ENCODE results near the gene EYA3. TPM values are rescaled to one million over a fixed set of nuclear protein-coding genes. Genes with fewer than 3 reads are reported as not detected.

Gene EYA3
- 18.5 TPM for total RNA-seq
- 1 to 10 TPM; 3.0 to 5.6 (median 3.7) TPM for polyA plus RNA-seq

DNA sequence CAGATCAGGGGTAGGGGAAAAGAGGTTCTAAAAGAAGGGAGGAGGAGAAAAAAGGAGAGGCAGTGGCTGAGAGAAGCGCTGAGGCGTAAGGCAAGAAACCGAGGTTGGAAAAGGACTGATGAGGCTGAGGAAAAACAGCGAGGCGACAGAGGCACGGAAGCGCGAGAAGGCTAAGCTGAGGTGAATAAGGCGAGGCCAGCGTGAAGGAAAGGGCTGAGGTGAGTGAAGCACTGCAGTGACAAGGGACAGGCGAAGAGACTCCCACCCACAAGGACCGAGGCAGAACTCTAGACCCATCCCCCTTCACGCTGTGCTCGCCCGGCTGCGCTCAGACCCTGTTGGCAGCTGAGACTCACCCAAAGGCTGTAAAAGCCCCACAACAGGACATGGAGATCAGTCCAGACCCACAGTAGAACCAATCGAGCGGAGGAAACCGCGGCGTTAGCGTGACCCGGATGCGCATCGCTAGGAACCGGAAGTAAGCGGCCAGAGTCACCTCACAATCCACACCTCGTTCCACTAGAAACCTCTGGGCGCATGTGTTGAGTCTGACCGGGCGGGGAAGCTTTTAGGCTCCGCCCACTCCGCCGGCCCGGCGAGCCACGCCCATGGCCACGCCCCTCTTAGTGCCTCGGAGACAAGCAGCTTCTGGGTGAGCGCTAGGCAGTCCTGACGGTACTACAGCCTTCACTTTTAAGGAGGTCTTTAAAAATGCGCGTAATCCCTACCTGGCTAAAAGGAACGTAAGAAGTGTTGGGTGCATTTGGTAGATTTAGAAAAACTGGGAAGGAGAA is at the start of gene EYA3:
Gene EYA3, minus strand, starts transcription at position 443 of the 794 bp plus-strand sequence. CDS start 30,584 bp downstream, outside the sequence.
- Mint-ChIP-seq H3K36me3 (no peaks in the 10 kb centered on the region), H3K27me3 (no peaks in the 10 kb centered on the region), H3K4me3 (peak within 1 kb of the TSS; percentile 90 to 99 (median 96)), H3K27ac (peak within 1 kb of the TSS; percentile 89 to 98 (median 97)), H3K4me1 (peaks cover 23 to 56% (median 38%) of the 10 kb centered on the region in 4 donors), H3K9me3 (no peaks in the 10 kb centered on the region)
- Histone ChIP-seq H3K4me3 (ENCODE audit: low read depth, low read length) (peak within 1 kb of the TSS; percentile 91), H3K27ac (ENCODE audit: insufficient read depth, low read length, poor library complexity, severe bottlenecking) (peak within 1 kb of the TSS; percentile 86), H3K9me3 (ENCODE audit: control insufficient read depth in 2 of 2, low read length in 2 of 2) (no peaks in the 10 kb centered on the region), H3K27me3 (ENCODE audit: control insufficient read depth, insufficient read depth, low read length) (peaks cover 2% of the 10 kb centered on the region), H3K36me3 (ENCODE audit: control insufficient read depth, insufficient read depth, low read length) (no peaks in the 10 kb centered on the region), H3K4me1 (ENCODE audit: control insufficient read depth, insufficient read depth, low read length, poor library complexity, severe bottlenecking) (peaks cover 26% of the 10 kb centered on the region)
- peak; percentile 95 to 96 for ATAC-seq (ENCODE audit: low read depth in 2 of 2)
- DNase-seq = peak; percentile 98 to 99 (median 99)

DNA sequence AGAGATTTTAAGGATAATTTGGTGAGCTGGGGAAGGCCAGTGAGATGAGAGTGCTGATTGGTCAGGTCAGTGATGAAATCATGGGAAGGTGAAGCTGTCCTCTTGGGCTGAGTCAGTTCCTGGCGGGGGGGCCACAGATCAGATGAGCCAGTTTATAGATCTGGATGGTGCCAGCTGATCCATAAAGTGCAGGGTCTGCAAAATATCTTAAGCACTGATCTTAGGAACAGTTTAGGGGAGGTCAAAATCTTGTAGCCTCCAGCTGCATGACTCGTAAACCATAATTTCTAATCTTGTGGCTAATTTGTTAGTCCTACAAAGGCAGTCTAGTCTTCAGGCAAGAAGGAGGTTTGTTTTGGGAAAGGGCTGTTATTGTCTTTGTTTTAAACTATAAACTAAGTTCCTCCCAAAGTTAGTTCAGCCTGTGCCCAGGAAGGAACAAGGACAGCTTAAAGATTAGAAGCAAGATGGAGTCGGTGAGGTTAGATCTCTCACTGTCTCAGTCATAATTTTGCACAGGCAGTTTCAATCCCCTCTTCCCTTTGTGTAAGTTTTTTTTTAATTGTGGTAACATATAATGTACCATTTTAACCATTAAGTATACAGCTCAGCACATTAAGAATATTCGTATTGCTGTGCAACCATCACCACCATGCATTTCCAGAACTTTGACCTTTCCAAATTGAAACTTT is 48.7 kb upstream of the EYA3 start:
- no peaks in the 10 kb centered on the region for H3K9me3 ChIP-seq (ENCODE audit: control insufficient read depth in 2 of 2, low read length in 2 of 2)
- no peak overlapping the region for H3K27ac ChIP-seq (ENCODE audit: insufficient read depth, low read length, poor library complexity, severe bottlenecking)
- no peak overlapping the region for H3K4me3 ChIP-seq (ENCODE audit: low read depth, low read length)
- peaks cover 4% of the 10 kb centered on the region for H3K36me3 Mint-ChIP-seq
- H3K4me1 Mint-ChIP-seq = no peaks in the 10 kb centered on the region
- ATAC-seq (ENCODE audit: low read depth in 2 of 2) (no peak), DNase-seq (no peak)
- H3K9me3 Mint-ChIP-seq = peaks cover 0 to 2% (median 0%) of the 10 kb centered on the region in 7 donors
- H3K27me3 Mint-ChIP-seq = peaks cover 23% of the 10 kb centered on the region
- H3K27me3 ChIP-seq (ENCODE audit: control insufficient read depth, insufficient read depth, low read length) = no peaks in the 10 kb centered on the region
- H3K36me3 ChIP-seq (ENCODE audit: control insufficient read depth, insufficient read depth, low read length) = no peaks in the 10 kb centered on the region
- H3K27ac Mint-ChIP-seq = no peak overlapping the region
- H3K4me1 ChIP-seq (ENCODE audit: control insufficient read depth, insufficient read depth, low read length, poor library complexity, severe bottlenecking) = no peaks in the 10 kb centered on the region
- H3K4me3 Mint-ChIP-seq = no peak overlapping the region

- H3K27me3 Mint-ChIP-seq = peaks cover 18% of the 10 kb centered on the region
- Histone ChIP-seq H3K27ac (ENCODE audit: insufficient read depth, low read length, poor library complexity, severe bottlenecking) (no peak overlapping the region), H3K4me1 (ENCODE audit: control insufficient read depth, insufficient read depth, low read length, poor library complexity, severe bottlenecking) (no peaks in the 10 kb centered on the region), H3K27me3 (ENCODE audit: control insufficient read depth, insufficient read depth, low read length) (no peaks in the 10 kb centered on the region), H3K36me3 (ENCODE audit: control insufficient read depth, insufficient read depth, low read length) (no peaks in the 10 kb centered on the region), H3K4me3 (ENCODE audit: low read depth, low read length) (no peak overlapping the region), H3K9me3 (ENCODE audit: control insufficient read depth in 2 of 2, low read length in 2 of 2) (no peaks in the 10 kb centered on the region)
- H3K27ac Mint-ChIP-seq = no peak overlapping the region
- DNase-seq (no peak), ATAC-seq (ENCODE audit: low read depth in 2 of 2) (no peak)
- H3K9me3 Mint-ChIP-seq = peaks cover 0 to 2% (median 0%) of the 10 kb centered on the region in 7 donors
- no peak overlapping the region for H3K4me3 Mint-ChIP-seq
- peaks cover 4% of the 10 kb centered on the region for H3K36me3 Mint-ChIP-seq
- H3K4me1 Mint-ChIP-seq = no peaks in the 10 kb centered on the region
Measured at GRCh38 chr1:28136169-28136921, 47.9 kb upstream of the EYA3 start.

DNA sequence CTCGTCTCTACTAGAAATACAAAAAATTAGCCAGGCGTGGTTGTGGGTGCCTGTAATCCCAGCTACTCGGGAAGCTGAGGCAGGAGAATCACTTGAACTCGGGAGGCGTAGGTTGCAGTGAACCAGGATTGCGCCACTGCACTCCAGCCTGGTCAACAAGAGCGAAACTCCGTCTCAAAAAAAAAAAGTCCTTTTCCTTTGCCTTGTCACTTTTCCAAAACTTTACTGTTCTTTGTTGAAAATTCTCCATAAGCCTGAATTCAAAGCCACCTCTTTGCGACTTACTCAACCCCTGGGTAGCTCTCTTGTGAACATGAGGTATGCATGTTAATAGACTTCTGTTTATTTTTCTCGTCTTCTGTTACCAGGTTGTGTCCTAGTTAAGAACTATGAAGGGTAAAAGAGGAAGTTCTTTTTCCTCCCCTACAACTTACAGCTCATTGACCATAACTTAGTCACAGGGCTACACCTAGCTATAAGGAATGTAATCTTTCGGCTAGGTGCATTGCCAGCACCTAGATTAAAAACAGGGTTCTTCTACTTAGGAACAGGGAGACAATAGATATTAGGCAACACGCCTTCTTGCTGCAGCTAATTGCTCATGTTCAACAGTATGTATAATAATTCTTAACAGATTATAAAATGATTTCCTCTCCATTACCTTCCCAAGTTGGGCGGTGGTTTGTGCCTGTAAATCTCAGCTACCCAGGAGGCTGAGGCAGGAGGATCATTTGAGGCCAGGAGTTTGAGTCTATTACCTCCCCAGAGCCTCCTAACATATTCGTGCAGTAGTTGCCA is 47.2 kb upstream of the EYA3 start:
- Histone ChIP-seq H3K4me1 (ENCODE audit: control insufficient read depth, insufficient read depth, low read length, poor library complexity, severe bottlenecking) (no peaks in the 10 kb centered on the region), H3K27ac (ENCODE audit: insufficient read depth, low read length, poor library complexity, severe bottlenecking) (no peak overlapping the region), H3K27me3 (ENCODE audit: control insufficient read depth, insufficient read depth, low read length) (no peaks in the 10 kb centered on the region), H3K36me3 (ENCODE audit: control insufficient read depth, insufficient read depth, low read length) (no peaks in the 10 kb centered on the region), H3K9me3 (ENCODE audit: control insufficient read depth in 2 of 2, low read length in 2 of 2) (no peaks in the 10 kb centered on the region), H3K4me3 (ENCODE audit: low read depth, low read length) (no peak overlapping the region)
- peaks cover 0 to 2% (median 0%) of the 10 kb centered on the region in 7 donors for H3K9me3 Mint-ChIP-seq
- ATAC-seq (ENCODE audit: low read depth in 2 of 2) (peak in 1 of 2 donors; percentile 28), DNase-seq (no peak)
- no peaks in the 10 kb centered on the region for H3K4me1 Mint-ChIP-seq
- H3K27me3 Mint-ChIP-seq = peaks cover 18% of the 10 kb centered on the region
- peaks cover 4% of the 10 kb centered on the region for H3K36me3 Mint-ChIP-seq
- H3K4me3 Mint-ChIP-seq = no peak overlapping the region
- H3K27ac Mint-ChIP-seq = no peak overlapping the region

- peaks cover 0 to 2% (median 0%) of the 10 kb centered on the region in 7 donors for H3K9me3 Mint-ChIP-seq
- peaks cover 4% of the 10 kb centered on the region for H3K36me3 Mint-ChIP-seq
- DNase-seq = no peak
- no peaks in the 10 kb centered on the region for H3K4me1 Mint-ChIP-seq
- H3K4me3 Mint-ChIP-seq = no peak overlapping the region
- H3K27ac Mint-ChIP-seq = no peak overlapping the region
- Histone ChIP-seq H3K9me3 (ENCODE audit: control insufficient read depth in 2 of 2, low read length in 2 of 2) (no peaks in the 10 kb centered on the region), H3K27ac (ENCODE audit: insufficient read depth, low read length, poor library complexity, severe bottlenecking) (no peak overlapping the region), H3K36me3 (ENCODE audit: control insufficient read depth, insufficient read depth, low read length) (no peaks in the 10 kb centered on the region), H3K27me3 (ENCODE audit: control insufficient read depth, insufficient read depth, low read length) (no peaks in the 10 kb centered on the region), H3K4me1 (ENCODE audit: control insufficient read depth, insufficient read depth, low read length, poor library complexity, severe bottlenecking) (no peaks in the 10 kb centered on the region), H3K4me3 (ENCODE audit: low read depth, low read length) (no peak overlapping the region)
- no peak for ATAC-seq (ENCODE audit: low read depth in 2 of 2)
- peaks cover 18% of the 10 kb centered on the region for H3K27me3 Mint-ChIP-seq
Measured at GRCh38 chr1:28134651-28135207, 46.3 kb upstream of the EYA3 start.

GRCh38 chr1:28132171-28133167 is 44.1 kb upstream of the EYA3 start:
- Histone ChIP-seq H3K4me3 (ENCODE audit: low read depth, low read length) (no peak overlapping the region), H3K27me3 (ENCODE audit: control insufficient read depth, insufficient read depth, low read length) (peaks cover 6% of the 10 kb centered on the region), H3K27ac (ENCODE audit: insufficient read depth, low read length, poor library complexity, severe bottlenecking) (no peak overlapping the region), H3K9me3 (ENCODE audit: control insufficient read depth in 2 of 2, low read length in 2 of 2) (no peaks in the 10 kb centered on the region), H3K36me3 (ENCODE audit: control insufficient read depth, insufficient read depth, low read length) (no peaks in the 10 kb centered on the region), H3K4me1 (ENCODE audit: control insufficient read depth, insufficient read depth, low read length, poor library complexity, severe bottlenecking) (no peaks in the 10 kb centered on the region)
- Mint-ChIP-seq H3K36me3 (peaks cover 4% of the 10 kb centered on the region), H3K4me1 (no peaks in the 10 kb centered on the region), H3K27me3 (peaks cover 19% of the 10 kb centered on the region), H3K4me3 (no peak overlapping the region), H3K9me3 (peaks cover 0 to 2% (median 0%) of the 10 kb centered on the region in 7 donors), H3K27ac (no peak overlapping the region)
- ATAC-seq (ENCODE audit: low read depth in 2 of 2) (no peak), DNase-seq (peak in 1 of 3 donors; percentile 73)
